ENCODE results near the gene ANKS3.
A peak's percentile ranks its signal among the peaks of the same experiment; 100 is the strongest.

Gene ANKS3

DNA sequence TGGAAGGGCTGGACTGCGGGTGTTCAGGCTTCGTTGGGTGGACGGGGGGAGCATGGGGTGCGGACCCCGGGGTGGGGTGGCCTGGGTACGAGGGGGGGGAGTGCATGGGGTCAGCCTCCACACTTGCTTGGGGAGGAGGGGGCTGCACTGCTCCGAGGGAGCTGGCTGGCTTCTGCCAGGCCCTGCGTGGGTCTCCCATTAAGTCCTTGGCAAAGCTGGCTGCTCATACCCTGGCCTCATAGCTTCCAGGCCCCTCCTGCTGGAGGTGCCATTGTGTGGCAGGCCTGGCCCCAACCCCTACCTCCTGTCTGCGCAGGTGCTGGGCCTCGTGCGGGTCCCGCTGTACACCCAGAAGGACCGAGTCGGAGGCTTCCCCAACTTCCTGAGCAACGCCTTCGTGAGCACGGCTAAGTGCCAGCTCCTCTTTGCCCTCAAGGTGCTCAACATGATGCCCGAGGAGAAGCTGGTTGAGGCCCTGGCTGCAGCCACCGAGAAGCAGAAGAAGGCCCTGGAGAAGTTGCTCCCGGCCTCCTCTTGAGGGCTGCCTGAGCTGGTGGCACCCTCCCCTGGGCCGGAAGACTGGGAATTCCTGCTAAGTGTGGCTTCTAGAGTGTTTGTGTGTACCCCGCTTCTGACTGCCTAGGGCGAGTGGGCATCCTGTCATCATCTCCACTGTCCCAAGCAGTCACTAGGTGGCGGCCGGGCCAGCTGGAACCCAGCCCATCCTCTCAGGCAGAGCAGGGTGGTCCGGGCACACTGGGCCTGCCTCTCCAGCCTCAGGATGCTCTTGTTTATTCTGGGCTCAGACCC is 39.2 kb downstream of the ANKS3 start:
- POLR2A ChIA-PET: interaction anchor here (0.6 to 2.9 kb wide), 3 partner anchors 18 to 263 kb away, joined by 3 to 12 read pairs (median 4); partner anchors contain the start of genes ANKS3, DNAAF8 and SEC14L5
- TF ChIP-seq TARDBP (IDR thresholded peaks at IDR 0.05): no peak
- TF ChIP-seq BHLHE40 (IDR thresholded peaks at IDR 0.05; ENCODE audit: borderline replicate concordance): no peak
- TF ChIP-seq FOXA1 (IDR thresholded peaks at IDR 0.05): no peak
- no peak for TF ChIP-seq SP1 (IDR thresholded peaks at IDR 0.05)
- no peak for TF ChIP-seq CTBP1 (IDR thresholded peaks at IDR 0.05; ENCODE audit: borderline replicate concordance)
- no peak for TF ChIP-seq FOXK2 (IDR thresholded peaks at IDR 0.05)
- TF ChIP-seq FOXM1 (IDR thresholded peaks at IDR 0.05; ENCODE audit: borderline replicate concordance): no peak
- TF ChIP-seq HDGF (IDR thresholded peaks at IDR 0.05; ENCODE audit: borderline replicate concordance): no peak
- TF ChIP-seq ZNF384 (IDR thresholded peaks at IDR 0.05): no peak
- no peak for TF ChIP-seq ARNT (IDR thresholded peaks at IDR 0.05)
- TF ChIP-seq NFRKB (IDR thresholded peaks at IDR 0.05): no peak
- CTCF ChIA-PET: interaction anchor here (1.0 to 1.2 kb wide), 2 partner anchors 12 to 261 kb away, joined by 3 read pairs; no protein-coding TSS in a partner anchor
- DNase-seq (ENCODE audit: extremely low spot score): no peak

DNA sequence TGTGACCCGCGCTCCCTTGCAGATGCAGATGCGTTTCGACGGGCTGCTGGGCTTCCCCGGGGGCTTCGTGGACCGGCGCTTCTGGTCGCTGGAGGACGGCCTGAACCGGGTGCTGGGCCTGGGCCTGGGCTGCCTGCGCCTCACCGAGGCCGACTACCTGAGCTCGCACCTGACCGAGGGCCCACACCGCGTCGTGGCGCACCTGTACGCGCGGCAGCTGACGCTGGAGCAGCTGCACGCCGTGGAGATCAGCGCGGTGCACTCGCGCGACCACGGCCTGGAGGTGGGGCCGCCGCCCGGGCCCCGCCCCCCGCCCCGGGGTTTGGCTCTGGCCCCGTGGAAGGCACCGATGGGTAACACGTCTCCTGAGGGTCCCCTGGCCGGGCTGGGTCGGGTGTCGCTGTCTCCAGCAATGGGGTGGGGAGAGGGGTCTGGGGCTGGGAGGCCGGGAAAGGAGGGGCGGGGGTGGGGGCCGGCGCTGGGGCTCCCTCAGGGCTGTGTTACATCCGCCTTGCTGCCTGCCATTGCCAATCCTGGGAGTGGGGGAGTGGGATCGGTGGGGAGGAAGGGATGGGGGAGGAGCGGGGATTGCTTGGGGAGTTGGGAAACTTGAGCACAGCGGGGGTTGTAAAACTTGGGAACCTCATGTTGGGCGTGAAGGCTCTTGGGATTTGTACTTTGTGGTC is 40.0 kb downstream of the ANKS3 start:
- ChIA-PET CTCF (interaction anchor here (1.2 kb wide), 1 partner anchor 262 kb away, joined by 3 read pairs; no protein-coding TSS in a partner anchor), POLR2A (interaction anchor here (1.4 to 2.9 kb wide), 3 partner anchors 11 to 75 kb away, joined by 4 to 12 read pairs (median 5); partner anchors contain the start of genes ANKS3 and DNAAF8)
- TF ChIP-seq TARDBP (IDR thresholded peaks at IDR 0.05): no peak
- TF ChIP-seq LEF1 (IDR thresholded peaks at IDR 0.05; ENCODE audit: borderline replicate concordance): peak; percentile 34; the same call in 1 of the 2 replicates
- peak; percentile 46 for DNase-seq (ENCODE audit: extremely low spot score)

DNA sequence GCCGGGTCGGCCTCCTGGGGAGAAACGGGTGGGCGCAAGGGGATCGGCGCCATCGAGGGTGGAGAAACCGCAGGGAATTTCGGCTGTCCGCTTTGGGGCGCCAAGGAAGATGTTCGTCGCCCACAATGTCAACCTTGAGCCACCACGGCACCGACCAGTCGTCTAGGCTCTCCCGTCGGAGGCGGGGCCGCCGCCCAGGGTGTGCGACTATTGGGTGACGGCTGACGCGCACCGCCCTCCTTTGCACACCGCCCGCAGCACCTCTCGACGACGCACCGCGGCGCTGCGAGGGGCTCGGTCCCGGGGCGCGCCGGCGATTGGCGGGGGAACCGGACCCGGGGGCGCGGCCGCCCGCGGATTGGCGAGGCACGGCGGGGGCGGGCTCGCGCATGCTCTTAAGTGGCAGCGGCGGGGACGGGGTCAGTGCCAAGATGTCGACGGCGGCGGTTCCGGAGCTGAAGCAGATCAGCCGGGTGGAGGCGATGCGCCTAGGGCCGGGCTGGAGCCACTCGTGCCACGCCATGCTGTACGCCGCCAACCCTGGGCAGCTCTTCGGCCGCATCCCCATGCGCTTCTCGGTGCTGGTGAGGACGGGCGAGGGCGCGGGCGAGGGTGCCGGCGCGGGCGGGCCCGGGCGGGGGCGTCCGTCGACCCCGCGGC is 40.6 kb downstream of the ANKS3 start, which contains the start of gene NUDT16L1:
Gene NUDT16L1, plus strand, starts transcription at position 267 of the 660 bp plus-strand sequence. Its CDS starts 165 bp downstream, at position 432.
- ChIA-PET POLR2A (interaction anchor here (1.4 to 2.9 kb wide), 3 partner anchors 11 to 76 kb away, joined by 4 to 12 read pairs (median 5); partner anchors contain the start of genes ANKS3 and DNAAF8), CTCF (no interaction called here)
- TF ChIP-seq LEF1 (IDR thresholded peaks at IDR 0.05; ENCODE audit: borderline replicate concordance): no peak
- TF ChIP-seq, protein P1, sequence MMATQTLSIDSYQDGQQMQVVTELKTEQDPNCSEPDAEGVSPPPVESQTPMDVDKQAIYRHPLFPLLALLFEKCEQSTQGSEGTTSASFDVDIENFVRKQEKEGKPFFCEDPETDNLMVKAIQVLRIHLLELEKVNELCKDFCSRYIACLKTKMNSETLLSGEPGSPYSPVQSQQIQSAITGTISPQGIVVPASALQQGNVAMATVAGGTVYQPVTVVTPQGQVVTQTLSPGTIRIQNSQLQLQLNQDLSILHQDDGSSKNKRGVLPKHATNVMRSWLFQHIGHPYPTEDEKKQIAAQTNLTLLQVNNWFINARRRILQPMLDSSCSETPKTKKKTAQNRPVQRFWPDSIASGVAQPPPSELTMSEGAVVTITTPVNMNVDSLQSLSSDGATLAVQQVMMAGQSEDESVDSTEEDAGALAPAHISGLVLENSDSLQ (IDR thresholded peaks at IDR 0.05): peak; percentile 52; the same call in 1 of the 2 replicates
- peak; percentile 98 for DNase-seq (ENCODE audit: extremely low spot score)

DNA sequence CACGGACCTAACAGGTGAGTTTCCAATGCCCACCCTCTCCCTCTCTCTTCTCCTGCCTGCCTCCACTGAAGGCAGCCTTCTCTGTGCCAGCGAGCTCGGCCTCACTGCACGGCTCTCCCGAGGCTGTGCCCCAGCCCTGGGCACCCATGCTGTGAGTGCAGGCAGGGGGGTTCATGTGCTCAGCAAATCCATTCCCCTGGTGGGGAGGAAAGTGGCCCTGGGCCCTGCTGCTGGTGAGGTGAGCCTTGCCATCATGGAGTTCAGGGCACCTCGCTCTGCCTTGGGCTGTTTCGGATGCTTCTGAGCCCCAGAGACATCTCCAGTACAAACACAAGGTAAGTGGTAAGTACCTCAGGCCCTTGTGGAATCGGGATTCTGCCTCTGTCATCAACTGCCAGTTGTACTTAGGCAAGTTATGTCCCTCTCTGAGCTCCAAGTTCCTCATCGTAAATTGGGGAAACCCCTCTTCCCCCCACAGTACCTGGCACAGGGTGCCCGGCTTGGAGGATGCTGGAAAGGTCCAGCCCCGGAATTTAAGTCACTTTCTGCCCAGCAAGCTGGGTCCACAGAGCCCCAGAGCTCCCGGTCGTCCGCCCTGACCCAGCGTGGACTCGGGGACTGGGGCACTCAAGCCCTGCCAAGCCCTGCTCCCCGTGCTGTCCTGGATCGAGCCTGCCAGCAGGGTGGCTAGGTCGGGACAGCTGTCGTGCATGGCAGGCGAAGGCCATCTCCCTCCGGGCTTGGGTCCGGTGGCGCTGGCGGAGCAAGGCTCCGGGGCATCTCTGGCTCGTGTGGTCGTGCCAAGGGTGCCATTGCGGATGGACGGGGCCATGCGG is 41.4 kb downstream of the ANKS3 start:
- CTCF ChIA-PET: no interaction called here

DNA sequence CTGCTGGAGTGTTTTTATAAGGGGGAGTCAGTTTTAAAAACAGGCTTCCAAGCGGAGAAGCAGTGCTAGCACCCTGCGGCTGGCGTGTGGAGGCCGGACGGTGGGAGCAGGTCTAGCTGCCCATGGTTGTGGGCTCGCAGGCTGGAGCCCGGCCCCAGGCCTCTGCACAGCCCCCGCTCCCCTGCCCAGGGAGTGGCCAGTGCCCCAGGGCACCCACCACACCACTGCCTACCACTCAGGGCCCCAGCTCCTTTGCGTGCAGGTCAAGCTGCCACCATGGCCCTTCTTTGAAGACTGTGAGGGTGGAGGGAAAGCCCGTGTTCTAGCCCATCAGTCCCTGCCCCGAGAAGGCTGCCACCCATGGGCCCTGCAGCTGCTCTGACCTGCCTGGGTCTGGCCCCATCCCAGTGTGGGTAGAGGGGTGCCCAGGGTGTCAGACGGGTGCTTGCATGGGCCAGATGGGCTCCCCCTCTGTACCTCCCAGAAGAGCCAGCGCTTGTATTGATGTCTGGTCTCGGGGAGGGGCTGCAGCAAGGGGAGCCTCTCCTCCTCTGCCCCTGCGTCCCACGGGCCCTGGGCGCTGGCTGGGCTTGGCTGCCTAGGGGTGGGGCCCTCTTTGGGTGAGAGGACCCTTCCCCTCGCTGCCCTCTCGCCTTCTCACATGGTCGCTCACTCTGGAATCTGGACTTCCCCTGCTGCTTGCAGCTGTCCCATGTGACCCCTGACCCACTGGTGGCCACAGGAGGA is 42.2 kb downstream of the ANKS3 start:
- no peak for DNase-seq (ENCODE audit: extremely low spot score)

More for the DNA sequence above, 41.4 kb downstream of the ANKS3 start:
- TF ChIP-seq FOXK2 (IDR thresholded peaks at IDR 0.05) (no peak), BHLHE40 (IDR thresholded peaks at IDR 0.05; ENCODE audit: borderline replicate concordance) (no peak), LEF1 (IDR thresholded peaks at IDR 0.05; ENCODE audit: borderline replicate concordance) (no peak), CTBP1 (IDR thresholded peaks at IDR 0.05; ENCODE audit: borderline replicate concordance) (no peak), FOXA1 (IDR thresholded peaks at IDR 0.05) (no peak), FOXM1 (IDR thresholded peaks at IDR 0.05; ENCODE audit: borderline replicate concordance) (no peak), TARDBP (IDR thresholded peaks at IDR 0.05) (no peak), SUZ12 (IDR thresholded peaks at IDR 0.05) (no peak)
- TF ChIP-seq, protein P1 (IDR thresholded peaks at IDR 0.05): no peak
- DNase-seq (ENCODE audit: extremely low spot score): no peak
- POLR2A ChIA-PET: interaction anchor here (1.4 to 1.8 kb wide), 2 partner anchors 10 to 77 kb away, joined by 4 to 5 read pairs; no protein-coding TSS in a partner anchor

More for the DNA sequence above, 42.2 kb downstream of the ANKS3 start:
- TF ChIP-seq LEF1 (IDR thresholded peaks at IDR 0.05; ENCODE audit: borderline replicate concordance): no peak
- TF ChIP-seq NFRKB (IDR thresholded peaks at IDR 0.05): no peak
- TF ChIP-seq TARDBP (IDR thresholded peaks at IDR 0.05): no peak
- POLR2A ChIA-PET: no interaction called here
- CTCF ChIA-PET: no interaction called here

All from HEK293T (cell line).